ENCODE data around the gene NDOR1. TPM values are rescaled to one million over a fixed set of nuclear protein-coding genes. Genes with fewer than 3 reads are reported as not detected.

Gene NDOR1
- total and polyA plus RNA-seq, 2 of the 8 experiments (the other 6 are each of a cell fraction or from before 2014, with no cell fraction given): 25.7 to 32.3 TPM

DNA sequence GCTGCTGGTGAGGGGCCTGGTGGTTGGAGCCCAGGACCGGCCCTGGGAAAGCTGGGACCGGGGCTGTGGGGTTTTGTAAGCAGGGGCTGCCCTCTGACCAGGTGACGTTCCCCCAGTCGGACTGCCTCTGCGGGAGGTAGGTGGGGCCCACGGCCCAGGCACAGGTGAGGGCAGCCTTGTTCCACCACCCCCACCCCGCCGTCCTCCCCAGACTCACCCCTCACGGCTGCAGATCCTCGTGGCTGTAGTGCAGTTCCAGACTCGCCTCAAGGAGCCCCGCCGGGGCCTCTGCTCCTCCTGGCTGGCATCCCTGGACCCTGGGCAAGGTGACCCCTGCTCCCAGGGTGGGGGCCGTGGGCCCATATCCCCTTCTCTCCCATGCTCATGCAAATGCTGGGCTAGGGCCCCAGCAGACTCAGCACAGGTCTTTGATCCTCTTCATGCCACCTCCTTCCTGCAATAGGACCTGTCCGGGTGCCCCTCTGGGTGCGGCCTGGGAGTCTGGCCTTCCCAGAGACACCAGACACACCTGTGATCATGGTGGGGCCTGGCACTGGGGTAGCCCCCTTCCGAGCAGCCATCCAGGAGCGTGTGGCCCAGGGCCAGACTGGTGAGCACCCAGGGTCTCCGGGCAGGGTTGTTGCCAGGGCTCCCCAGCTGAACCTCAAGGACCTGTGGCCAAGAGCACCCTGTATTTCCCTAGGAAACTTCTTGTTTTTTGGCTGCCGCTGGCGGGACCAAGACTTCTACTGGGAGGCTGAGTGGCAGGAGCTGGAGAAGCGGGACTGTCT lies 9.9 kb downstream of the NDOR1 start:
- ChIA-PET POLR2A (ENCODE audit: partially characterized antibody) (interaction anchor here (1.1 to 69.9 kb wide), 9 partner anchors 8 to 100 kb away, joined by 3 to 1462 read pairs (median 7); partner anchors contain the start of genes ANAPC2, NDOR1, NELFB and SLC34A3), CTCF (ENCODE audit: partially characterized antibody) (interaction anchor here (0.7 to 4.0 kb wide), 16 partner anchors 9 to 95 kb away, joined by 3 to 31 read pairs (median 6); partner anchors contain the start of genes ANAPC2, CYSRT1, RNF224 and SSNA1)
- Histone ChIP-seq H3K23me2 (ENCODE audit: low read depth, low read length) (no peaks in the 10 kb centered on the region), H2AK5ac (ENCODE audit: low read depth, low read length) (no peak overlapping the region), H3K9me3 (ENCODE audit: insufficient read depth in 2 of 2, low read depth in 1 of 2, low read length in 1 of 2) (no peaks in the 10 kb centered on the region), H3K4me2 (ENCODE audit: insufficient read depth in 1 of 2, low read depth in 2 of 2, low read length in 2 of 2) (no peak overlapping the region), H2BK20ac (ENCODE audit: low read length) (no peak overlapping the region), H3K4ac (replicated peaks; ENCODE audit: insufficient read length, low read depth, low read length) (no peak overlapping the region), H3K14ac (ENCODE audit: insufficient read length) (no peak overlapping the region), H4K5ac (ENCODE audit: insufficient read length, low read depth, low read length) (no peak overlapping the region), H3K4me1 (replicated peaks in 1 of 4; ENCODE audit: control insufficient read depth in 3 of 4, insufficient read depth in 4 of 4, low read length in 3 of 4) (peaks cover 0 to 6% (median 4%) of the 10 kb centered on the region in 4 experiments; a peak in 5 of 7 replicates), H2BK5ac (ENCODE audit: low read depth, low read length) (no peak overlapping the region), H3K23ac (ENCODE audit: insufficient read length) (no peak overlapping the region), H3K9ac (replicated peaks in 1 of 4; ENCODE audit: extremely low read depth in 1 of 4, low read depth in 3 of 4, low read length in 3 of 4) (no peak overlapping the region), H3K36me3 (ENCODE audit: control insufficient read depth in 2 of 4, insufficient read depth in 4 of 4, low read length in 3 of 4) (peaks cover 0 to 22% (median 7%) of the 10 kb centered on the region in 4 experiments; a peak in 7 of 8 replicates), H3K79me2 (ENCODE audit: control insufficient read depth in 1 of 2, insufficient read depth in 2 of 2, low read length in 2 of 2) (no peaks in the 10 kb centered on the region), H2BK12ac (ENCODE audit: low read depth, low read length) (no peak overlapping the region), H3K4me3 (ENCODE audit: extremely low read depth in 1 of 4, insufficient read depth in 2 of 4, low read depth in 3 of 4, low read length in 4 of 4) (no peak overlapping the region), H4K20me1 (replicated peaks in 1 of 2; ENCODE audit: control insufficient read depth in 1 of 2, insufficient read depth in 2 of 2, low read length in 2 of 2) (peaks cover 0 to 16% of the 10 kb centered on the region in 2 experiments), H3K27me3 (replicated peaks in 1 of 4; ENCODE audit: control insufficient read depth in 3 of 4, extremely low read depth in 1 of 4, insufficient read depth in 3 of 4, low read length in 3 of 4) (no peaks in the 10 kb centered on the region), H3K79me1 (ENCODE audit: low read depth, low read length) (no peaks in the 10 kb centered on the region; the same call in 1 of the 2 replicates), H4K8ac (ENCODE audit: extremely low read depth, insufficient read depth, low read length) (no peak overlapping the region), H3K56ac (replicated peaks; ENCODE audit: insufficient read length, low read depth, low read length) (no peak overlapping the region), H2BK120ac (replicated peaks; ENCODE audit: low read depth, low read length) (no peak overlapping the region), H3K18ac (ENCODE audit: extremely low read depth, low read length) (no peak overlapping the region), H2BK15ac (ENCODE audit: low read length) (no peak overlapping the region), H4K91ac (replicated peaks; ENCODE audit: insufficient read length, low read length) (no peak overlapping the region), H3K27ac (ENCODE audit: low read depth, low read length) (no peak overlapping the region), H2AFZ (ENCODE audit: low read length) (no peak overlapping the region)
- WGBS, 2 experiments (ENCODE audit: extremely low coverage in 1 of 2, insufficient coverage in 1 of 2, insufficient read length in 1 of 2, insufficient replicate concordance in 2 of 2, low coverage in 1 of 2, low lambda C conversion rate in 2 of 2, missing lambda C conversion rate in 1 of 2): 89% methylated on average over 20 of the region's 22 CpGs; no CpG with 5 or more reads in 1 of the 2 experiments
- FAIRE-seq (no peak), DNase-seq (ENCODE audit: low read depth in 1 of 2, low spot score in 2 of 2) (no peak)
- TF ChIP-seq RFX5 (IDR thresholded peaks at IDR 0.05; ENCODE audit: borderline replicate concordance, low read depth, low read length) (no peak), PHF8 (conservative IDR thresholded peaks at IDR 0.05; ENCODE audit: low read depth, low read length) (no peak), POLR2A (IDR thresholded peaks at IDR 0.05; ENCODE audit: control extremely low read depth in 1 of 2, low read depth in 2 of 2, low read length in 2 of 2) (no peak), CEBPB (IDR thresholded peaks at IDR 0.05; ENCODE audit: low read depth, low read length) (no peak), RNF2 (IDR thresholded peaks at IDR 0.05; ENCODE audit: borderline replicate concordance, low read depth, low read length, missing control alignments, poor library complexity, severe bottlenecking) (no peak), NRF1 (IDR thresholded peaks at IDR 0.05; ENCODE audit: low read depth, low read length) (no peak), GABPA (IDR thresholded peaks at IDR 0.05; ENCODE audit: borderline replicate concordance, insufficient read depth, low read length) (no peak), CHD1 (IDR thresholded peaks at IDR 0.05; ENCODE audit: low read depth, low read length) (no peak), MAX (IDR thresholded peaks at IDR 0.05) (no peak)

All from H1 (cell line).